HG02678 (cell line): ENCODE data around the gene PPFIBP2.

ENCODE experiments used
- ATAC-seq: cut with Tn5 transposase; IDR thresholded peaks from one replicate; pipeline ENCODE4 v1.9.1; 2021; ENCODE audit warnings: mild to moderate bottlenecking, moderate library complexity; ENCODE audit not compliant: unreplicated experiment

The PPFIBP2 gene

GRCh38 chr11:7524462-7525235, 10.8 kb downstream of the PPFIBP2 start:
- no peak for ATAC-seq

DNA sequence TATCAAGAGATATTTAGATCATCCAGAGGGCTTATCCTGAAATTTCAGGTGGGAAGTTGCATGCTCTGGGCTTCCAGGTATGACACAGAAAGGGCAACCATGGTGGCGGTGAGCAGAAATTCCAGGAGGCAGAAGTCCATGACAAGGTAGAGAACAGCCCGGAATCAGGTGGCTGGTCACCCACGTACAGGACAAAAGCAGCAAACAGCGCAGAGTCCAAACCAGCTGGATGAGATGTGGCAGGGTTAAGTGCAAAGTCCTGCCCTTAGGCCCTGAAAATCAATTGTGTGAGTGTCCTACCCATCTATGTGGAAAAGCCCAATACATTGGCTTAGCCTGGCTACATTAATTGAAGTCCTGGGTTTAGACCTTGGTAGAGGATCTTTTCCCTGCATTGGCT, 11.6 kb downstream of the PPFIBP2 start:
- ATAC-seq: no peak

GRCh38 chr11:7527029-7527428, 13.2 kb downstream of the PPFIBP2 start:
- no peak for ATAC-seq

DNA sequence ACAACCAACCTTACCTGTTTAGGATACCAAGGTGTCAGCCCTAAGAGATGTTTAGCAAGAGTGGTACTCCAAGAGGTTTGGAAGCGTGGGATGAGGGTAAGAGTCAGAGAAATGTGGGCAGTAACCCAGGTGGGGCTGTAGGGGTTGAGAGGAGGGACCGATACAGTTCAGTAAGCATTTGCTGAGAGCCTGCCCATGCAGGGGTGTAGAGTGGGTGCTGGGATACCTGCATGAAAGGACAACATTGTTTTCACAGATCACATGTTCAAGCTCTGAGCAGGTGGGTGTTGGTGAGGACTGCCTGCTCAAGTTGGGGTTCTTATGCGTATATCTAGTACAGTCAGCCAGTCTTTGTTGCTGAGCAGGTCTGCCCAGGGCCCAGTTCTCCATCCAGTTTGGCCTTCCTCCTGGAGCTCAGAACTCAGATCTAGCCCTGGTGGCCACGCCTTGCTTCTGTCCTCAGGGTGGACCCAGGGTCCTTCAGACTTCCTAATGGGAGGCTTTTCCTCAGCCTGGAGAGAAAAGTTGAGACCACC, 14.8 kb downstream of the PPFIBP2 start:
- ATAC-seq: no peak

- ATAC-seq: no peak
Observed at GRCh38 chr11:7530013-7530640, 16.3 kb downstream of the PPFIBP2 start.

GRCh38 chr11:7531011-7531410, 17.2 kb downstream of the PPFIBP2 start:
- ATAC-seq: no peak

DNA sequence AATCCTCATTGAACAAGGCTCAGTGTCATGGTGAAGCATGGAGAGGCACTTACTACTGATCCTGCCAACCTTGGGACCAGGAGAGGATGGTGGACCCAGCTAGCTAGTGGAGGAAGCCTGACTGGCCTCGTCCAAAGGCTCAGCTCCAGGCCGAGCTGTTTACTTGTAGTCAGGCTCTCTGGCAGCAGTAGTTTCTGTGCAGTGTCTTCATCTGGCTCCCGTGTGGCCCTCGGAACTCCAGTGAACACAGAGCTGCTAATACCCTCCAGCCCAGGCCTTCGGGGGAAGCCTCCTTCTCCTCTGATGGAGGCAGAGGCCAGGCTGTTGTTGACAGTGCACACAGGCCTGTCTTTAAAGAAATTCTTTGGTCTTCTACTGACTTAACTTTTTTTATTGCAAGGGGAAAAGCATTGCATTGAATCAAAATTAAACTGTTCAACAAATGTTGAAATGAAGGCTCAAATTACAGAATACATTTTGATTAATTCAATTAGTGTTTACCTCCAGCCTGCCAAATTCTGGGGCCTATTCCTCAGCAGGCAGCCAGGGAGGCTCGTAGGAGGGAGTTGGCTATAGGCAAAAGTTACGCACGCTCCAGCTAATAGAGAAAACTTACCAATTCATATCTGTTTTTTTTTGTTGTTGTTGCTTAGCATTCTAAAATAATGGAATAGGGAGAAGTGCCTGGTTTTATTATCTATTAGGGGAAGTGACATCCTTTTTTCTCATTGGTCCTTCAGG, 18.8 kb downstream of the PPFIBP2 start:
- no peak for ATAC-seq

GRCh38 chr11:7533199-7534041, 19.6 kb downstream of the PPFIBP2 start:
- ATAC-seq: peak; percentile 28

GRCh38 chr11:7534042-7534378, 20.2 kb downstream of the PPFIBP2 start:
- ATAC-seq: peak; percentile 55

DNA sequence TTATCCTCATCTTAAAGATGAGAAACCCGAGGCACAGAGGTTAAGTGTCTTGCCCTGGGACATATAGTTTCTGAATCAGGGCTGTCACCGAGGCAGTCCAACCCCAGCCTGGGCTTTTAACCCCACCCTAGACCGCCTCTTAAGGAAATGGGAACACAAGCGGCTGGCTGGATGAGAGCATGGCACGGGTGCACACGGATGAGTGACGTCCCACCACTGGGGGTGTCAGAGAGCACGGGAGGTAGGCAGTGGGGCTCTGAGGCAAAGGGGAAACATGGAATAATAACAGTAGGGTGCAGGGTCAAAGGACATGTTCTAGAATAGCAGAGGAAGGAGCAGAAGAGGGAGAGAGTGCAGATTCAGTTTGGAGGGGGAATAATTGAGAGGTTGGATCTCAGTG, 22.3 kb downstream of the PPFIBP2 start:
- ATAC-seq: no peak

DNA sequence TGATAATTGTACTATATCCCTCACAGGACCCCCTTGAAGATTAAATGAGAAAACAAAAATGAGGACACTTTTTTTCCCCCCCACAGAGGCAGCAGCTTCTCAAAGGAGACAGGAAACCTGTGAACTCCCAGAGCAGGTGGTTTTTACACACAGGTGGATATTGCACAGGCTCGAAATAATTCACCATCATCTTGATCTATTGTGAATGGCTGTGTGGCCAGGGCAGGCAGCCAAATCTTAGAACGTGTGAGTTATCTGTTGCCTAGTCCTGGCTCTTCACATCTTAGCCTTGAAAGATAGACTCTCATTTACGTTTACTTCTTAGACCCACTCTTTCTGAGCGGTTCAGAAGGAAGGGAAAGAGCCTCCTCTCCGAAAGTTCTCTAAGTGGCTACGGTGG, 23.5 kb downstream of the PPFIBP2 start:
- no peak for ATAC-seq

GRCh38 chr11:7538031-7538430, 24.2 kb downstream of the PPFIBP2 start:
- no peak for ATAC-seq

- no peak for ATAC-seq
Observed at GRCh38 chr11:7538466-7539454, 25.0 kb downstream of the PPFIBP2 start.

DNA sequence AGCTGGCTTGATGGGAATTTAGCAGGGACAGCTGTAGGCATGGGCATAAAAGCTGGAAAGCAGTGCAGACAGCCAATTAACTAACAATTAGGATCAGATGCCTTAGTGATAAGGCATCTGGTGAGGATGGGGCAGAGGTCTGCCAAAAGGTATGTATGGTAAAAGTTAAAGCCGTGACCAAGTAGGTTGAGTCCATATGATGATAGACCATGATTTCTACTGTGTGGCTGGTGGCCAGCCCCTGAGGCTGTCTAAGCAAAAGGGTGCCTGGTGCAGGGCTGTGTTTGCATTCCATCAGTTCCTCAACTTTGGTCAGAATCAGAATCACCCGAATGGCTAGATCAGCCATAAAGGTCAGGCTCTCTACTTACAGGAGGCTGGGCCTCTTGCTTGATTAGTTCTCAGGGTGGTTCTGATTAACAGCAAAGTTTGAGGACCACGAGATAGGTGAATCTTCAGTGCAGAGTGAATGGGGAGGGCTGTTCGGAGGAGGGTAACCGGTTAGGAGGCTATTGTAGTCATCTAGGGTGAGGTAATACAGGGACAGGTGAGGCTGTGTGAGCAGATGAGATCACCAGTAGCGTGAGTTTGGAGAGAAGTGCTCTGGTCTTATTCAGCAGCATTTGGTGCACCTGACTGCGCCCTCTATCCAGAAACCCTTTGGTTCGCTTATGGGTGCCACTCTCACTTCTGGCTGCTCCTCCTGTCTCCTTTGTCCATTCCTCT, 27.2 kb downstream of the PPFIBP2 start:
- no peak for ATAC-seq

- no peak for ATAC-seq
Observed at GRCh38 chr11:7543302-7543701, 29.5 kb downstream of the PPFIBP2 start.

DNA sequence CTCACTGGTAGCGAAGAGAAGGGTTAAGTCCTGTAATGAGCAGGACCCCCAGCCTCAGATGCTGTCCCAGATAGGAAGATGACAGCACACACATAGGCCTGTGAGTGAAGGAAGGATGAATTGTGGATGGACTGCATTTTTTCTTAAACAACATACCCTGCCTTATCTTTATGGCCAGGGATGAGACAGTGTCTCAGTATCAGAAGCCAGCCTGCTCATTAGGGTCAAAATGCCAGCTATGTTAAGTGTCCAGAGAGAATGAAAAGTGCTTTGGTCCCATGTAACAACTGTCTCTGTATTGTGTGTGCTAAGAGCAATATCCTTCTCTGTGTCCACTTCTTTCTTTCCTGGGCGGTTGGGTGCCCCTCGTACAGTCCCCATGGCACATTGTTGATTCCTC, 30.2 kb downstream of the PPFIBP2 start:
- no peak for ATAC-seq

DNA sequence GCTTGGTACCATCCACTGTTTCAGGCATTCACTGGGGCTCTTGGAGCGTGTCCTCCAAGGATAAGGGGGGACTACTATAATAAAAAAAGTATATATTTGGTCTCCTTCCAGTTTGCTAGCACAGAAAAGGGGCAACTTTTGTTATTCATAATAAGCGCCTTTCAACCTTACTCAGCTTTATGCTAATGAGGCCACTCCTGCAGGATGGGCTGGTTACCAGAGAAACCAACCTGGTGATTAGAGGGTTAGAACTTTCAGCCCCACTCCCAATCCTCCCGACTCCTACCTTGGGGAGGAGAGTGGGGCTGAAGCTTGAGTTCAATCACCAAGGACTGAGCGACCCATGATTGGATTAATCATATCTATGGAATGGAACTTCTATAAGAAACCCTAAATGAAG, 31.8 kb downstream of the PPFIBP2 start:
- no peak for ATAC-seq

GRCh38 chr11:7546324-7546791, 32.6 kb downstream of the PPFIBP2 start:
- ATAC-seq: no peak

DNA sequence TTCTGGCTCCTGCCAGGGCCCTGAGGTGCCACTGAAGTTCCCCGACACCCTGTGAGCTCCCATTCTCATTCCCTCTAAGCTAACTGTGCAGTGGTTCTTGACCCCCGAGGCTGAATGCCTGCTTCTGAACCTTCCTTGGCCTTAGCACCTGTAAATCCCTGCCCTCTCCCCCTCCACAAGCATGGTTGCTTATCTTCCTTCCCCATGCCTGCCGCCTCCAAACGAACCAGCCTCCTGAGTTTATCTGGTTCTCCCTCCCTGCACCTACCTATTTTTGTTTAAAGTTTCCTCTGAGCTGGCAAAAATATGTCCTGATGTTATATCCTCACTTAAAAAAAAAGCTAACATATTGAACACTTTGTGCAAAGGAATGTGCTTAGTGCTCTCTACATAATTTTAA, 33.9 kb downstream of the PPFIBP2 start:
- ATAC-seq: no peak
